Measurements from ENCODE around the gene COX7A1.
"Not testable (repeated sequence)": the region's sequence is repeated elsewhere in the genome, so short reads cannot be mapped to it uniquely, and the experiment has no call there.

Gene COX7A1

DNA sequence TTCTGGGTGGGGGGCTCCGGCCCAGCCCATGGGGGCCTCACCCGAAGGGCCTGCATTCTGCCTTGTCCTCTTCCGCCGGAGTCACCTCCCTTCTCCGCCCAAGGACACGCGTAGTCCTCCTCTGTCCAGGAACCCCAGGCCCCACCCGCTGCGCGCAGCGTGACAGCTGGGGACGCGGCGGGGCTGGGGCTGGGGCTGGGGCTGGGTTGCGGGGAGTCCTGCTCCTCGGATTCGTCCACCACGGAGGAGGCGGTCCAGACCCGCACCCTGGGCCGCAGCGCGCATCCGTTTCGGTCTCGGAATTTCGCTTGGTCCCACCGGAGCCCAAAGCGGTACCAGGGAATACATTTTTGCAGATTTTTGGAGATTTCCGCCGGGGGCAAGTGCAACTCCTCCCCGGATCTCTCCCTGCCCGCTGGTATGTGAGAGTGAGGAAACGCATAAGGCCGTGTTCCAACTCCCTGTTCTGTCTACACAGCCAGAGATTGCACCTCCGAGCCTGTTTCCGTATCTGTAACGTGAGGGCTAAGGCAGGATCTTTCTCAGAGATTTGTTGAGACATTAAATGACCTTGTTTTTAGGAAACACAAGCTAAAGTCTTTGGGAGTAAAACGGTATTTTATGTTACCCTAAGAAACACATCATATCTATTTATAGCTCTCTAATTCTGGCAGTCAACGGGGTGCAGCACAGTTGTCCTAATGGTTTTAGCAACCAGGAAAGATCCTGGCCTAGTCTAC, at the start of gene COX7A1:
COX7A1 (minus strand) TSS at position 96 of the 740 bp plus-strand sequence; CDS start at position 56, 40 bp downstream.
- peak; percentile 24 for DNase-seq

DNA sequence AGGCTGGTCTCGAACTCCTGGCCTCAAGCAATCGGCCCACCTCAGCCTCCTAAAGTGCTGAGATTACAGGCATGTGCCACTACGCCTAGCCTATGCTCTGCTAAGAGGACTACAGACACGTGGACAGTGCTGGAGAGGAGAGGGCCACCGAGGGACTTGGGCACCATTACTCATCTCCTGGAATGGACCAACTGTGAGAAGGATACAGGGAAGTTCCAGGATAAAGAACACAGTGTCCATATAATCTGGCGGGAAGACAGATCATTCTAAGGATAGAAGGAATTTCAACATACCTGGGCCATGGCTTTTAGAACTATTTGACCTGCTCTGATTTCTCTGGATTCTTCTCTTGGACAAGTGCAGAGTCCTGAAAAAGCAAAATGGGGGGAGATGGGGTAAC, 49.4 kb upstream of the COX7A1 start:
- no peak for DNase-seq

DNA sequence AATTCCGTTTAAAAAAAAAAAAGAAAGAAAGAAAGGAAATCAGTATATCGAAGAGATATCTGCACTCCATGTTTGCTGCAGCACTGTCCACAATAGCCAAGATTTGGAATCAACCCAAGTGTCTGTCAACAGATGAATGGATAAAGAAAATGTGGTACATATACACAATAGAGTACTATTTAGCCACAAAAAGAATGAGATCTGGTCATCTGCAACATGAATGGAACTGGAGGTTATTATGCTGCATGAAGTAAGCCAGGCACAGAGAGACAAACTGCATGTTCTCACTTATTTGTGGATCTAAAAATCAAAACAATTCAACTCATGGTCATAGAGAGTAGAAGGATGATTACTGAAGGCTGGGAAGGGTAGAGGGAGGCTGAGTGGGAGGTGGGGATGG, 45.9 kb upstream of the COX7A1 start:
- DNase-seq, result no peak

DNA sequence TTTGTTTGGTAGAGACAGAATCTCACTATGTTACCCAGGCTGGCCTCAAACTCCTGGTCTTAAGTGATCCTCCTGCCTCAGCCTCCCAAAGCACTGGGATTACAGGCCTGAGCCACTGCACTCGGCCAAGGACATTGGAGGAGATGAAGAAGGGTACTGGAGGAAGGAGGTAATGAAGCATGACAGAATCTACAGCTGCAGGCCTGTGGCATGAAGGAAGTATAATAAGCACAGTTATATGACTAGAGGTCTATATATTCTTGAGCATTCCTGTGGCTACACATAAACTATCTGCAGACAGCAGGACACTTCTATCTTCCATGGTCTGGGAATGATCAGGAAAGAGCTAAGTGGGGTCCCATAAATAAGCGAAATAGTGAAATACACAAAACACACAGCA, 44.0 kb upstream of the COX7A1 start:
- DNase-seq, result no peak

DNA sequence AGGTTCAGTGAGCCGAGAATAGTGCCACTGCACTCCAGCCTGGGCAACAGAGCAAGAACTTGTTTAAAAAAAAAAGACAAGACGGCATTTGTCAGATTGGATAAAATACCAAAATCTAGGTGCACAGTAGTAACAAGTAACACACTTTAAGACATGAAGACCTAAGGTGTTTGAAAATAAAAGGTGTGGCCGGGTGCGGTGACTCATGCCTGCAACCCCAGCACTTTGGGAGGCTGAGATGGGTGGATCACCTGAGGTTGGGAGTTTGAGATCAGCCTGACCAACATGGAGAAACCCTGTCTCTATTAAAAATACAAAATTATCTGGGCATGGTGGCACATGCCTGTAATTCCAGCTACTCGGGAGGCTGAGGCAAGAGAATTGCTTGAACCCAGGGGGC, 34.5 kb upstream of the COX7A1 start:
- not testable (repeated sequence) for DNase-seq

DNA sequence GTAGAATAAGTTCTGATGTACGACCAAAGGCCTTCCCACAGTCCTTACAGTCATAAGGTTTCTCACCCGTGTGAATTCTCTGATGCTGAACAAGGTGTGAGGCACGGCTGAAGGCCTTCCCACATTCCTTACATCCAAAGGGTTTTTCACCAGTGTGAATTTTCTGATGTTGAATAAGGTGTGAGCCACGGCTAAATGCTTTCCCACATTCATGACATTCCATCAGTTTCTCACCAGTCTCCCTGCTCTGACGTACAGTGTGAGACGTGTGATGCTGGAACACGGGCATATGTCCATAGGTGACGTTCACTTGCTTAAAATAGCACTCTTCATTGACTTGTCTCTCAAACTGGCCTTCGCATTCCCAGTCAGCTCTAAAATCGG, 31.0 kb upstream of the COX7A1 start:
- no peak for DNase-seq

DNA sequence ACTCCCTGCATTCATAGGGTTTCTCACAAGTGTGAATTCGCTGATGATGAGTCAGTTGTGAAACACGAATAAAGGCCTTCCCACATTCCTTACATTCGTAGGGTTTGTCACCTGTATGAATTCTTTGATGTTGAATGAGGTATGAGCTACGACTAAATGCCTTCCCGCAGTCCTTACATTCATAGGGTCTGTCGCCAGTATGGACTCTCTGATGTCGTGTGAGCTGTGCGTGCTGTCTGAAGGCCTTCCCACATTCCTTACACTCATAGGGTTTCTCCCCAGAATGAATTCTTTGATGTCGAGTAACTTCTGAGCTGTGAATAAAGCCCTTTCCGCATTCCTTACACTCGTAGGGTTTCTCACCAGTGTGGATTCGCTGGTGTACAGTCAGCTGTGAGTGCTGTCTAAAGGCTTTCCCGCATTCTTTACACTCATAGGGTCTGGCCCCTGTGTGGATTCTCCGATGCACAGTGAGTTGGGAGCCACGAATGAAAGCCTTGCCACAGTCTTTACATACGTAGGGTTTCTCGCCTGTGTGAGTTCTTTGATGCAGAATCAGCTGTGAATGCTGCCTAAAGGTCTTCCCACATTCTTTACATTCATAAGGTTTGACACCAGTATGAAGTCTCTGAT, 30.5 kb upstream of the COX7A1 start:
- DNase-seq, result no peak

DNA sequence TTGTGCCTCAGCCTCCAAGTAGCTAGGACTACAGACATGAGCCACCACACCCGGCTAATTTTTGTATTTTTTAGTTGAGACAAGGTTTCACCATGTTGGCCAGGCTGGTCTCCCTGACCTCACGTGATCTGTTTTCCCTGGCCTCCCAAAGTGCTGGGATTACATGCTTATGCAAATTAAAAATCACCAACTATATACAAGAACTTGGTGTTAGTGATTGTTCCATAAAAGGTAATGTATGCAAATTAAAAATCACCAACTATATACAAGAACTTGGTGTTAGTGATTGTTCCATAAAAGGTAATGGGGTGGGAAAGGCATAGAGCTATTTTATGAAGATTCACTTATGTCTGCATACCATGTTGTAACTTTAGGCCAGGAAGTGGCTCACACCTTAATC, 26.8 kb upstream of the COX7A1 start:
- not testable (repeated sequence) for DNase-seq

DNA sequence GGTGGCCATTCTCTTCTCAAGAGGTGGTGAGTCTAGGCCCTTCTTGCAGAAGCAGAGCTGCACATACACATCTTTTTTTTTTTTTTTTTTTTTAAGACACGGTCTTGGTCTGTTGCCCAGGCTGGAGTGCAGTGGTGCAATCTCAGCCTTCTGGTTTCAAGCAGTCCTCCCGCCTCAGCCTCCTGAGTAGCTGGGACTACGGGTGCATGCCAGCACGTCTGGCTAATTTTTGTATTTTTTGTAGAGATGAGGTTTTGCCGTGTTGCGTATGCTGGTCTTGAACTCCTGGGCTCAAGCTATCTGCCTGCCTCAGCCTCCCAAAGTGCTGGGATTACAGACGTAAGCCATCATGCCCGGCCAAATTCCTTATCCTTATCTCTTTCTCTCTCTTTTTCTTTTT, 21.6 kb upstream of the COX7A1 start:
- DNase-seq, result not testable (repeated sequence)

DNA sequence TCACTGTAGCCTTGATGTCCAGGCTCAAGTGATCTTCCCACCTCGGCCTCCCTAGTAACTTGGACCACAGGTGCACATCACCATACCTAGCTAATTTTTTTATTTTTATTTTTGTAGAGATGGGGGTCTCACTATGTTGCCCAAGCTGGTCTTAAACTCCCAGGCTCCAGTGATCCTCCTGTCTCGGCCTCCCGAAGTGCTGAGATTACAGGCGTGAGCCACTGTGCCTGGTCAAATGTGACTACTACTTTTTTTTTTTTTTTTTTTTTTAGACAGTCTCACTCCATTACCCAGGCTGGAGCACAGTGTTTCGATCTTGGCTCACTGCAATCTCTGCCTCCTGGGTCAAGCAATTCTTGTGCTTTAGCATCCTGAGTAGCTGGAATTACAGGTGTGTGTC, 20.6 kb upstream of the COX7A1 start:
- no peak for DNase-seq

DNA sequence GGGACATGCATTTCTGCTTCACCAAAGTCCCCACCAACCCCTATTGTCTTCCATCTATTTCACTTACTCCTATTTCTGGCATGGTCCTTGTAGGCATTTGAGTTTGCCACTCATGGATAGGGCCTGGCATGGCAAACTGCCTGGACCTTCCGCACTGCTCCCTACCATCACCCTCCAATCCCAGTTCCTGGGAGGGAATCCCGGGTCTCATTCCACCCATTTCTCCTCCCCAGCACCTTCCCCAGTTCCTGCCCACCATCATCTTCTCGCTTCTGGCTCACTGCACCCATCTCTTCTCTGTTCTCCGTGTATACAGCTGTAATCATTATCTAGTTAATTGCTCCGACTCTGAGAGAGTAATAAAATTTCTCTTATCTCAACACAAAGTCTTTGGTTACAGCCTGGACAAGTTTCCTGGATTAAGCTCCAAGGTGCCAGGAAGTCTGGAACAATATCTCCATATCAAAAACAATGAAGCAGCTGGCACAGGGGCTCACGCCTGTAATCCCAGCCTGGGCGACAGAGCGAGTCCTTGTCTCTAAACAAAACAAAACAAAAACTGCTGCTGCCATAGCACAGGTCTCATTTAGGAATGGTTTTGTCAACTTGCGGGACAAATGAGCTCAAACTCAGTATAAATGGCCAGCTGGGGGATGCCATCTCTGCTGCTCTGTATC, 17.0 kb upstream of the COX7A1 start:
- no peak for DNase-seq

DNA sequence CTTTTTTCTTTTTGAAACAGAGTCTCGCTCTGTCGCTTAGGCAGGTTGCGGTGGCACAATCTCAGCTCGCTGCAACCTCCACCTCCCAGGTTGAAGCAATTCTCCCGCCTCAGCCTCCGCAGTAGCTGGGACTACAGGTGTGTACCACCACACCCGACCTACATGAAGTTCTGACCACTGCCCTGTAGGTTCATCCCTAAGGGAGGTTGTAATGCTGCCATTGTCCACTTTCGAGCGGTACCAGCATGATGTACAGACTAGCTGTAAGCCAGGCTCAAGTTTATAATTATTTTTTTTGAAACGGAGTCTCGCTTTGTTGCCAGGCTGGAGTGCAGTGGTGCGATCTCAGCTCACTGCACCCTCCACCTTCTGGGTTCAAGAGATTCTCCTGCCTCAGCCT, 11.6 kb upstream of the COX7A1 start:
- no peak for DNase-seq

DNA sequence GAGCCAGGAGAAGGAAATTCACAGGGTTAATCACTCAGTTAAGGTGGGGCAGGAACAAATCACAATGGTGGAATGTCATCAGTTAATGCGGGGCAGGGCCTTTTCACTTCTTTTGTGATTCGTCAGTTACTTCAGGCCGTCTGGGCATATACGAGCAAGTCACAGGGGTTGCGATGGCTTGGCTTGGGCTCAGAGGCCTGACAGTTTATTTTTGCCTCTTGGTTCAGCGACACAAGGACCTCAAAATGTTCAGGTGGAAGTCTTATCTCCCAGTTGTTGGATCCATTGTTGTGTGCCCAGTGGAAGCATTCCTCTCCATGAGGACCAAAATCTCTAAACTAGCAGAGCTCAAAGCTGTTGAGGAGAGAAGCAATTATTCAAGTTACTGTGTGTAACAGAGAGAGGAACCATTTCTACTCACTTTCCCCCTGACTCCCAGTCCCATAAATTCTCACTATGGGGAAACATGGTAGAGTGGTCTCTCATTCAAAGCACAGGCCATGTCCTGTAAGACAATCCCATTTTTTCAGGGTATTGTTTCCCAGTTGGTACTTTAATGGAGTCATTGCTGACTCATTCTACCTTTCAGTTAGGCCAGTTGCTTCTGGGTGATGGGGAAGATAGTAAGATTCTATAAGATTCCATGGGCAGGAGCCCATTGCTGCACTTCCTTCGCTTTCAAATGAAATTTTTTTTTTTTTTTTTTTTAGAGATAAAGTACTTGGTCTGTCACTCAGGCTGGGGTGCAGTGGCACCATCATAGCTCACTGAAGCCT, 8.8 kb upstream of the COX7A1 start:
- no peak for DNase-seq

DNA sequence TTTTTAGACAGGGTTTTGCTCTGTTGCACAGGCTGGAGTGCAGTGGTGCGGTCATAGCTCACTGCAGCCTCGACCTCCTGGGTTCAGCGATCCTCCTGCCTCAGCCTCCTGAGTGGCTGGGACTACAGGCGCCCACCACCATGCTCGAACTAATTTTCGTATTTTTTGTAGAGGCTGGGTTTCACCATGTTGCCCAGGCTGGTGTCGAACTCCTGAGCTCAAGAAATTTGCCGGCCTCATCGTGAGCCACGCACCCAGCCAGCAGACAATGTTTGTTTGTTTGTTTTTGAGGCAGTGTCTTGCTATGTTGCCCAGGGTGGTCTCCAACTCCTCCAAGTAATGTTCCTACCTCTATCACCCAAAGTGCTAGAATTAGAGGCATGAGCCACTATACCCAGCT, 879 bp upstream of the COX7A1 start:
- no peak for DNase-seq

DNA sequence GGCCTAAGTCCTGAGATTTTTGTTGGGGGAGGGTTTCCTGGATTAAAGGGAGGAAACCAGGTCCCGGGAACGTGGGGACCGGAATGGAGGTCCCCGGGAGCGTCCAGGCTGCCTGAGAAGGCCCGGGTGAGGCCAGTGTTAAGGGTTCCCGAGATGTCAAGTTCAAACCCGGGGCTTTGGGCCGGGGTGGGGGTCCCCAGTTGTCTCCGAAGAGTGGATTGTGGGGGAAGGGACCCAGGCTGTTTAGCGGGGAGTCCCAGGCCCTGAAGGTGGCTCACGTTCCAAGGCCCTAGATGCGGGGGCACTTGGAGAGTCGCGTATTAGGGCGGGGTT, 262 bp downstream of the COX7A1 start:
- DNase-seq, result no peak

DNA sequence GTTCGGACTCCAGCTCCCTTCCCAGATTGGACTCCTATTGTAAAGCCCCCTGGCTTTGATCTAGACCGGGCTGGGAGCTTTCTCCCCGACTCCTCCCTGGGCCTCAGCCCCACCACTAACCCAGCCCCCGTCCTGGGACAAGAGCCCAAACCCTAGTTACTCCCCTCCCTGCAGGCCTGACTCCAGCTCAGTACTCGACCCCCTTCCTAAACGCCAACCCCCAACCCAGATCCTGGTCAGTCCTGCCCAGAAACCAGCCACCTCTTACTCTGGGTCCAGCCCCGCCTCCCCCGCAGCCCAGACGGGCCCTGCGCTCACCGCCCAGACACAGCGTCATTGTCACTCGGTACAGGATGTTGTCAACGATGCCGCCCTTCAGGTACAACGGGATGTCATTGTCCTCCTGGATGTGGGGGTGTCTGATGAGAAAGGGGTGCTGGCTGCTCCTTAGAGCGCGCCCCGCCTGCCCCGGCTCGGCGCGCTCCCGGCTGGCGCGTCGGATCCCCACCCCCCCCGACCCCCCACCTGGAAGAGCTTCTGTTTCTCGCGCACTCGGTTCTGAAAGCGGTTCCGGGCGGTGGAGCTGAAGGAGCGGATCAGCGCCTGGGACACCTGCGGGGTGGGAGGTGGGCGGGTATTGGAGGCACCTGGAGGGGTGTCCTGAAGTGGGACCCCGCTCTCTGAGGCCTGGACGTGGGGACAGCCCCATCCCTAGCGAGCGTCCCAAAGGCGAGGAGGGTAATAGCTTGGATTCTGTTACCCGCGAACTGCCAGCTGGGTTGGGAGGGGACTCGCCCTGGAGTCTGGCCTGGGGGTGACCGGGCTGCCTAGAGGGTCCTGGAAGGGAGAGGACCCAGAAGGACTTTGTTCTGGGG, 866 bp downstream of the COX7A1 start:
- DNase-seq, result no peak

DNA sequence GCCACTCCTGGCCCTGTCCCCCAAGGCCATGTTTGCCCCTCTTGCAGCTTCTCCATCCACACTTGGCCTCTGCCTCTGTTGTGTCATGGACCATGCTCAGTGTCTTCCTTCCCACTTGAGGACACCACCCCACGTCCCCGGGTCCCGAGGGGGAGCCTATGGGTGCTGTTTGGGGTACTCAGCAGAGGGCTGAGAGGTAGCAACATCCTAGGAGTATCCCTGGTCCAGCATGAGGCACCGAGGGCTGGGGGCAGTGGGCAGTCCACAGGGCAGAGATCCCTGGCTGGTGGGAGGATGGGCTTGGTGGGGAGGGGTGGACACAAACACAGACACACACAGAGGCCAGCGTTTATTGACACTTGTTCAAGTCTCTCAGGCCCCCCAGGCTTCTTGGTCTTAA, 1.7 kb downstream of the COX7A1 start:
- no peak for DNase-seq

DNA sequence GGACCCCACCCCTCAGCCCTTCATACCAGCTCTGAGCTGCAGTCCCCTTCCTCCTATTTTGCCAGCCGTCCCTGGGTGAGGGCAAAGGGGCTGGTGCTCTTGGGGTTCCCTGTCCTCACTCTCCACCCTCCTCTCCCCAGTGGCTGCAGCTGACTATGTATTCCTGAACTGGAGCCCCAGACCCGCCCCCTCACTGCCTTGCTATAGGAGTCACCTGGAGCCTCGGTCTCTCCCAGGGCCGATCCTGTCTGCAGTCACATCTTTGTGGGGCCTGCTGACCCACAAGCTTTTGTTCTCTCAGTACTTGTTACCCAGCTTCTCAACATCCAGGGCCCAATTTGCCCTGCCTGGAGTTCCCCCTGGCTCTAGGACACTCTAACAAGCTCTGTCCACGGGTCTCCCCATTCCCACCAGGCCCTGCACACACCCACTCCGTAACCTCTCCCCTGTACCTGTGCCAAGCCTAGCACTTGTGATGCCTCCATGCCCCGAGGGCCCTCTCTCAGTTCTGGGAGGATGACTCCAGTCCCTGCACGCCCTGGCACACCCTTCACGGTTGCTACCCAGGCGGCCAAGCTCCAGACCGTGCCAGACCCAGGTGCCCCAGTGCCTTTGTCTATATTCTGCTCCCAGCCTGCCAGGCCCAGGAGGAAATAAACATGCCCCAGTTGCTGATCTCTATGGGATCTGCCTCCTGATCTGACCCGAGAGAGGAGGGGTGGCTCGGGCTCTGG, 2.4 kb downstream of the COX7A1 start:
- no peak for DNase-seq

DNA sequence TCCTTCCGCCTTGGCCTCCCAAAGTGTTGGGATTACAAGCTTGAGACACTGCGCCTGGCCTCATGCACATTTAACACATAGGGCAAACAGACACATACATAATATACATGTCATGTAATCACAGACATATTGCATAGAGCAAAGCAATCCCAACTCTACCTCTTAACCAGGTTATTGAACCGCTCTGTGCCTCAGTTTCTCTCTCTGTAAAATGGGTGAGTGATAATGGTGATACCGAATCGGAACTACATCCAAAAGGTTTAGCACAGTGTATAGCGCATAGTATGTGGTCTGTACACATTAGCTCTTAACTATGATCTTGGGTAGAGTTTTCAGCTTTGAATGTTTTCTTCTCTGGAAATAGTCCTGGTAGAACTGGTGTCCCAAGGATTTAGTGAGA, 7.6 kb downstream of the COX7A1 start:
- no peak for DNase-seq

DNA sequence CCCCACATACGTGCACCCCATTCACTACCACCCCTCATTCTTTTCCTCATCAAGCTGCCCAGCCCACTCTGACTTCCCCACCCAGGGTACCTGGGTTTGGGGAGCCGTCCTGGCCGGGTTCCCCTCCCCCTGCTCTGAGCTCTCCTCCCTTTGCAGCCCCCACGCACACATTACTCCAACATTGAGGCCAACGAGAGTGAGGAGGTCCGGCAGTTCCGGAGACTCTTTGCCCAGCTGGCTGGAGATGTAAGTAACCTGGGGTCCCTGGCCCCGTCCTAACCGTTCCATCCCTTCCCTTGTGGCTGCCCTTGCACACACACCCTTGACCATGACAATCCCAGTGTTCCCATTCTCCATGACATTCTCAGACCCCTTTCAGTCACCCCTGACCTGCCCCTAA, 9.8 kb downstream of the COX7A1 start:
- DNase-seq, result no peak

DNA sequence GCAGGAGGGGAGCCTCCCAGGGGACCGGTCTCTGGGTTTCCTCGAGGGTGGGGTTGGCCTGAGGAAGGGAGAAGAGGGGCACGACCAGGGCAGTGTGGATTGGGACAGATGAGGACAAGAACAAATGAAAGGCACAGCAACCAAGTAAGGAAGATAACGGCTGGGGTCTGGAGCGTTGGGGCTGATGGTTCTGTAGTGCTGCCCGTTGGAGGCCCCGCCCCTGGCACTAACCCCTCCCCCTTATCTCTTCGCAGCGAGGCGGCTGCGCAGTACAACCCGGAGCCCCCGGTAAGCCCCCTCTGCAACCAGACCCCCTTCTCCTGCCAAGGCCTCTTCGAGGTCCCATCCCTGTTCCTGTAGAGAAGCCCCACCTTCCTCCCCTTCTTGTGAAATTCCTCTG, 10.2 kb downstream of the COX7A1 start:
- no peak for DNase-seq
